AG09309 (cell line): Measurements from ENCODE around the gene ERC1.
A peak's percentile ranks its signal among the peaks of the same experiment; 100 is the strongest.

Experiments
- DNase-seq: peaks from one replicate; pipeline ENCODE4 v3.0.0-alpha.2; 2010; ENCODE audit warnings: low read depth
- H3K4me3 ChIP-seq: 2 replicates; pipeline ENCODE4 v1.5.1; 2011; ENCODE audit warnings: mild to moderate bottlenecking, low read depth, low read length, moderate library complexity; ENCODE audit not compliant: control insufficient read depth
- CTCF ChIP-seq: IDR thresholded peaks from 2 replicates; pipeline ENCODE4 v1.5.1; 2011; ENCODE audit warnings: mild to moderate bottlenecking, low read depth, low read length, inconsistent platforms; ENCODE audit not compliant: insufficient read depth, control insufficient read depth; ENCODE audit errors: missing control alignments

ERC1 gene

GRCh38 chr12:1013618-1014489 is 22.8 kb downstream of the ERC1 start:
- H3K4me3 ChIP-seq = no peak overlapping the region
- peak; percentile 32 for DNase-seq
- TF ChIP-seq CTCF = no peak

DNA sequence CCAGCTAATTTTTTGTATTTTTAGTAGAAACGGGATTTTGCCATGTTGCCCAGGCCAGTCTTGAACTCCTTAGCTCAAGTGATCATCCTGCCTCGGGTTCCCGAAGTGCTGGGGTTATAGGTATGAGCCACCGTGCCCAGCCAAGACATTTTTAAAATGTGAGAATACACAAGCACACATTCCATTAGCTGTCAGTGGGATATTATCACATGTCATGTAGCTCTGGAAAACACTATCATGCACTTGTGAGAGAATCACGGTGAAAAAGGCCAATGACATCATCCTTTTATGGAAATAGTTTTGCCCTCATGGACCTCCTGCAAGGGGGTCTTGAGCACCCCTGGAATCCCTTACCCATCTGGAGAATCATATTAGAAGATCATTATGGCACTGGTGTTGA is 28.3 kb downstream of the ERC1 start:
- H3K4me3 ChIP-seq = no peak overlapping the region
- DNase-seq = no peak
- TF ChIP-seq CTCF = no peak

DNA sequence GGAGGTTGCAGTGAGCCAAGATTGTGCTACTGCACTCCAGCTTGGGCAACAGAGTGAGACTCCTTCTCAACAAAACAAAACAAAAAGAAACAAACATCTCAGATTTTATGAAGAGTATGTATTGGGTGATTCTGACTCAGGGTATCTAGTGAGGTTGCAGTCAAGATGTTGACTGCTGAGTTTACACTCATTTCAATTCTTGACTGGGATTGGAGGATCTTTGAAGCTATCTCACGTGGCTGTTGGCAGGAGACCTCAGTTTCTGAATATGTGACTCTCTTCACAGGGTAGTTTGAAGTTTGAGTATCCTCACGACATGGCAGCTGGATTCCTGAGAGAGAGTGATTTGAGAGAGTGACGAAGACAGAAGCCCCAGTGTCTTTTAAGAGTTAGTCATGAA is 29.4 kb downstream of the ERC1 start:
- TF ChIP-seq CTCF = no peak
- no peak for DNase-seq
- H3K4me3 ChIP-seq = no peak overlapping the region

GRCh38 chr12:1022032-1022970 is 31.3 kb downstream of the ERC1 start:
- no peak overlapping the region for H3K4me3 ChIP-seq
- no peak for DNase-seq
- no peak for TF ChIP-seq CTCF

DNA sequence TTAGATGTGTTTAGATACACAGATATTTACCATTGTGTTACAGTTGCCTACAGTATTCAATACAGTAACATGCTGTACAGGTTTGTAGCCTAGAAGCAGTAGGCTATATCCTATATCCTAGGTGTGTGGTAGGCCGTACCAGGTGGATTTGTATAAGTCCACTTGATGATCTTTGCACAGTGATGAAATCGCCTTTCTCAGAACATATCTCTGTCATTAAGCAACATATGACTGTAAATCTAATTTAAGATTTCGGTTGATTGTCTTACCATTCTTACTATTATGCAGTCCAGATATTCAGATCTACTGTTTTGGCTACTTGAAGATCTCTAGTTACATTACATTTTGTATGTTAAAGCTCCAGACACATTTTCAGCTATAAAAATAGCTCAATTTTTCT is 39.8 kb downstream of the ERC1 start:
- DNase-seq = no peak

GRCh38 chr12:1034243-1034642 is 43.2 kb downstream of the ERC1 start:
- DNase-seq = no peak
- TF ChIP-seq CTCF = no peak
- H3K4me3 ChIP-seq = no peak overlapping the region

More for the DNA sequence above, 39.8 kb downstream of the ERC1 start:
- TF ChIP-seq CTCF = no peak
- no peak overlapping the region for H3K4me3 ChIP-seq
